GM19099 (cell line): ENCODE data around the gene RPS15.

Source experiments
- POLR2A ChIP-seq: IDR thresholded peaks from 3 replicates; pipeline ENCODE4 v1.6.1; 2011; ENCODE audit warnings: low read depth; ENCODE audit not compliant: insufficient read length; ENCODE audit errors: extremely low read depth

The RPS15 gene

DNA sequence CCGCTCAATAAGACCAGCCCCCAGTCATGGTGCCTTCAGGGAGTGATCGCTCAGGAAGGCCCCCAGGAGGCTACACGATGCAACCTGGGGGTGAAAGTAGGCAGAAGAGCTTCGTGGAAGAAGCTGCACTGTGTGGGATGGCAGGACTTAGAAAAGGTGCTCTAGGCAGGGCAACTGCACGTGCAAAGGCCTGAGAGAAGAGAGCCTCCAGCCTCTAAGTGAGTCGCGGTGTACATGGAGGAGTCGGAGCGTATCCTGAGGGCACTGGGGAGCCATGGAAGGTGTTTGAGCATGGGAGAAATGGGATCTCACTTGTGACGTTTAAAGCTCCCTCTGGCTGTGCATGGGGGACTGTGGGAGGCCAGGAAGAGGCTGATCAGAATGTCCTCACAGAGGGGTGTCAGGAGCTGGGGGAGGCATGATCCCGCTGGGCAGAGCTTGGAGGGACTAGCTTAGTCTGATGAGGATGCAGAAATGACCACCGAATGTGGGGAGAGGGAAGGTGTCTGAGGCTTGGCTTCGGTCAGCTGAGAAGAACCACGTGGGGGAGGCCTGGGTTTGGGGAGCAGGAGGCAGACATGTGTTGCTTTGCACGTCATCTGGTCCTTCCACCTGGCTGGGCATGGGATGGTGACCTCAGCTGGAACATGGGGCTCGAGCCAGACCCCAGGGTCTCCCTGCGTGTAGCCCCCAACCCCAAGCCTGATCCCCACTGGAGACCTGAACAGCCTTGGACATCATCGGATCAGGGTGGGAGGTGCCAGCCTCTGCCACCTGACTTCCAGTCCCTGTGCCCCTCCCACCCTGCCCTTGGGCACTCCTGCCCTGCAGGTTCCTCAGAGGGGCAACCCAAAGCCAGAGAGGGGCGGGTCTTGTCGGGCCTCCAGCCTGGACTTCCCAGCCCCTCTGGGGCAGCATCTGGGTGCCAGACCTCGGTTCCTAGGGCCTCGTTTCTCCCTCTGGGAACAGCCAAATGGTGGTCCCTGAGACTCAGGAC lies 12.8 kb downstream of the RPS15 start:
- no peak for TF ChIP-seq POLR2A

DNA sequence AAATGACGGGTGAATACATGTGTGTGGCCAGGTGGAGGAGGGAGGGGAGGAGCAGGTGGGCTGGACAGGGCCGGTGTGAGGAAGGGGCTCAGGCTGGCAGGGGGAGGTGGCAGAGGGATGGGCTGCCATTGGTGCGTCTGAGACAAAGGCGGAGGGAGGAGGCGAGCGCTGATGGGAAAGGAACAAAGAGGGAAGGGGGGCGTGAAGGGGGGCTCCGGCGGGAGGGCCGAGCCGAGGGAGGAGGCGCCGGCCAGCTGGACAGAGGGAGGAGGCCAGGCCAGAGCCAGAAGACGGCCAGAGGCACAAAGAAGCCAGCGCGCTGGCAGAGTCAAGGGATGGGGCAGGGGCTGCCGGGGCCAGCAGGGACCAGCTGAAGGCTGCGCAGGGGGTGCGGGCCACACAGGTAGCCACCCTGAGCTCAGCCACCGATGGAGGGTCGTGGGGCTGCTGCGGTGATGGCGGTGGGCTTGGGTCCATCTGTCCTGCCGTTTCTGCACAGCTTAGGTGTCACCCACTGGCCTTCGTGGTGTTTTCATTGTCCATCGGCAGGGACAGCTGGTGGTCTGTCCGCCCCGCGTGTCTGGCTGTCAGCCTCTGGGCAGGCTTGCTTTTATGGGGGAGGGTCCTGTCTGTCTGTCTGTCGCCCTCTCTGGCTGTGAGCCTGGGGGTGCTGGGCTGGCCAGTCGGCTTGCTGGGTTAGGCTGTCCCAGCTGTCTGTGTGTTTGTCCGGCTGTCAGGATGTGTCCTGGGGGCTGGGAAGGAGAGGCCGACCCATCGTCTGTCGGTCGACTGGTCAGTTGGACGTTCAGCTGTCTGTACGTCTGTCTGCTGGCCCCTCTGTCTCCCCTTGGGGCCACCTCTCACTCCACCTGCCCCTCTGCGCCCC lies 14.0 kb downstream of the RPS15 start:
- no peak for TF ChIP-seq POLR2A

DNA sequence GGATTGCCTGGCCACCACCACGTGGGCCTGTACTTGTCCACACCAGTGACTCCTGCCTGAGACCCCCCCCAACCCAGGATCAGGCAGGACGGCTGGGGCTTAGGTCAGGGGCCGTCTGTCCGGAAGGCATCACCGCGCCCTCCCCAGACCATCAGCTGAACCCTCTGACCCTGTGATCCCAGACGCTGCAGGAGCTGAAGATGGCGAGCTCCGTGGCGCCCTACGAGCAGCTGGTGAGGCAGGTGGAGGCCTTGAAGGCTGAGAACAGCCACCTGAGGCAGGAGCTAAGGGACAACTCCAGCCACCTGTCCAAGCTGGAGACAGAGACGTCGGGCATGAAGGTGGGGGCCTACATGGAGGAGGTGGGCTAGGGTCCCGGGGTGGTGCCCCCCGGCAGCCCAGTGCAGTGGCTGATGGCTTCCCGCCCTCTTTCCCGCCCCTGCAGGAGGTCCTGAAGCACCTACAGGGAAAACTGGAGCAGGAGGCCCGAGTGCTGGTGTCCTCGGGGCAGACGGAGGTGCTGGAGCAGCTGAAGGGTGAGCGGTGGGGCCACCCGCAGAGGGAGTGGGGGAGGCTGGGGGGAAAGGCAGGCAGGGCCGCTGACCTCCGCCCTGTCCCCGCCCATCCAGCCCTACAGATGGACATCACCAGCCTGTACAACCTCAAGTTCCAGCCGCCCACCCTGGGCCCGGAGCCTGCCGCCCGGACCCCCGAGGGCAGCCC lies 14.8 kb downstream of the RPS15 start:
- no peak for TF ChIP-seq POLR2A

DNA sequence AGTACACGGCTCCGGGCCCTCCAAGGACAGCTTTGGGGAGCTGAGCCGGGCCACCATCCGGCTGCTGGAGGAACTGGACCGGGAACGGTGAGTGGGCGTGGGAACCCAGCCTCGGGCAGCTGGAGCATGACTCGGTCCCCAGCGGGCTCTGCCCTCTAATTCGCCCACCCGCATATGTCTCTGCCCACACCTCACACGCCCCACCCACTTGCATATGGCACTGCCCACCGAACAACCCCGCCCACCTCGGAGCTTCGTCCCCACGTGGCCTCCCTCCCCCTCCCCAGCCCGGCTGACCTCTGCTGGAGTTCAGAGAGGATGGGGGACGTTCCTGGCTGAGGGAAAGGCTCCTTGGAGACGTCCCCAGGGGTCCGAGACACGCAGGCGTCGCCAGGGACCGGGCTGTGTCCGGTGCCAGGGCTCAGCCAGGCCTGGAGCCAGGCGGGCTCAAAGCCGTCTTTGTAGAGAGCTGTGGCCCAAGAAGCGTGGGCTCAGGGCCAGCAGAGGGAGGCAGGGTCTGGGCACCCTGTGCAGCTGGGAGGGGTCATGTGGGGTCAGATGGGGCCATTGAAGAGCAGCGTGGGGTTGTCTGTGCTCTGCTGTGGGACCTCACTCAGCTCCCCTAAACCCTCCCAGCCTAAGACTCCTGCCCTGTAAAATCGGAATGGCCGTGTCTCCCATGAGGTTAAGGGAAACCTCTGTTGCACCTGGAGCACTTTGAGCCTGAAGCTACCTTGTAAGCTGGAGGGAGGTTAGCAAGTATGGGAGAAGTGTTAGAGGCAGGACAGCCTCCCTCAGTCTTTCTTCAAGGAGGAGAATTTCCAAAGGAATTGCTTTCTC lies 15.5 kb downstream of the RPS15 start:
- no peak for TF ChIP-seq POLR2A

DNA sequence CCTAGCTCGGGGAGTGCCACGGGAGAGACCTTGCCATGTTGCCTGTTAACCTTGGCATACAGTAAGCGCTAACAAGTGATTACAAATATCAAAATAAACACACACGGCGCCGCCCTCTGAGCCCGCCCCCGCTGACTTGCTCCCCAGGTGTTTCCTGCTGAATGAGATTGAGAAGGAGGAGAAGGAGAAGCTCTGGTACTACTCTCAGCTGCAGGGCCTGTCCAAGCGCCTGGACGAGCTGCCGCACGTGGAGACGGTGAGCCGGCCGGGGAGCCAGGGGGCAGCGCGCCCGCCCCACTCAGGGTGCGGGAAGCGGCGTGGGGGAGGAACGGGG lies 16.8 kb downstream of the RPS15 start:
- no peak for TF ChIP-seq POLR2A

DNA sequence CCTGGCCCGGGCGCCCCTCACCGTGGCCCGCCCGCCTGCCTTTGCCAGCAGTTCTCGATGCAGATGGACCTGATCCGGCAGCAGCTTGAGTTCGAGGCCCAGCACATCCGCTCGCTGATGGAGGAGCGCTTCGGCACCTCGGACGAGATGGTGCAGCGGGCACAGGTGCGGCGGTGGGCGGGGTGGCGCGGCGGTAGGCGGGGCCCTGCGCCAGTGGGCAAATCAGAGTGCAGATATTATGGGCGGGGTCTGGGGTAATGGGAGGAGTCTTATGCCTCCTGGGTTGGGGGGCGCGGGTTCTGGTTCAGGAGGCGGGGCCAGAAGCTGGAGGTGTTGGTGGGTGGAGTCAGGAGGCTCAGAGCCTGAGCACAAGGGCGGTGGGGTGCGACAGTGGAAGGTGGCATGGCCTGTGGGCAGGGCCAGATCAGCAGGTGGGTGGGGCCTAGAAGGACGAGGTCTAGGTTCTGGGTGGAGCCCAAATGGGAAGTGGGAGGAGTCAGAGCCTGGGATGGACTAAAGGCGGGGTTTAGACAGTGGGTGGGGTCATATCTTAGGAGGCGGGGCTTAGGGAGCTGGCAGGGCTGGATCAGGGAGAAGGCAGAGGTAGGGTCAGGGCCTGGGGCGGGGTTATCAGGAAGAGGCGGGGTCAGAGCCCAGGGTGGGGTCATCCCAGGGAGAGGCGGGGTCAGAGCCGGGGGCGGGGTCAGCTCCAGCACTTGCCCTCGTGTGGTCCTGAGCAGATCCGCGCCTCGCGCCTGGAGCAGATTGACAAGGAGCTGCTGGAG lies 17.3 kb downstream of the RPS15 start:
- no peak for TF ChIP-seq POLR2A

DNA sequence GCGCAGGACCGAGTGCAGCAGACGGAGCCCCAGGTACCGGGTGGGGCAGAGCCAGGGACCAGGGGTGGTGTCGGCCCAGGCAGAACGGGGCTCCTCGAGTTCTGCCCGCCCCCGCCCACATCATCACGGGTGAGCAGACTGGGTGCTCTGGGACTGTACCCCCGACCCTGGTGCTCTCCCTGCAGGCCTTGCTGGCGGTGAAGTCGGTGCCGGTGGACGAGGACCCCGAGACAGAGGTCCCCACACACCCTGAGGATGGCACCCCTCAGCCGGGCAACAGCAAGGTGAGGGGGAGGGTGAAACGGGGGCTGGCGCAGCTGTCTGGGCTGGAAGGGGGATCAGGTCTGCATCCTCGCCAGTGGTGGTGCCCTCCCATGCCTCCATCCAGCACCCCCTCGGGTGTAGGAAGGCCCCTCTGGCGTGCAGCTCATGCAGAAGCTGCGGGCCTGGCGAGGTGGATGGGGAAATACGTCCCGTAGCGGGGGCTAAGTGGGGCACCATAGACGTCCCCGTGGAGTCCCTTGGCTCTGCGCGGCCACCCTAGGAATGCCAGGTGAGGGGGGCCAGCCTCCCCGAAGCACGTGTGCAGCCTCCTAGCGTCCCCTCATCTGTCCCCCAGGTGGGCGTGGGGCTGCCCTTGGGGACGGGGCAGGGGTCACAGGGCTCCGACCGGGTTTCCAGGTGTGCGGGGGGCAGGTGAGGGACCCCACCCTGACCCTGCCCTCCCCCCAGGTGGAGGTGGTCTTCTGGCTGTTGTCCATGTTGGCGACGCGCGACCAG lies 18.1 kb downstream of the RPS15 start:
- TF ChIP-seq POLR2A: no peak

DNA sequence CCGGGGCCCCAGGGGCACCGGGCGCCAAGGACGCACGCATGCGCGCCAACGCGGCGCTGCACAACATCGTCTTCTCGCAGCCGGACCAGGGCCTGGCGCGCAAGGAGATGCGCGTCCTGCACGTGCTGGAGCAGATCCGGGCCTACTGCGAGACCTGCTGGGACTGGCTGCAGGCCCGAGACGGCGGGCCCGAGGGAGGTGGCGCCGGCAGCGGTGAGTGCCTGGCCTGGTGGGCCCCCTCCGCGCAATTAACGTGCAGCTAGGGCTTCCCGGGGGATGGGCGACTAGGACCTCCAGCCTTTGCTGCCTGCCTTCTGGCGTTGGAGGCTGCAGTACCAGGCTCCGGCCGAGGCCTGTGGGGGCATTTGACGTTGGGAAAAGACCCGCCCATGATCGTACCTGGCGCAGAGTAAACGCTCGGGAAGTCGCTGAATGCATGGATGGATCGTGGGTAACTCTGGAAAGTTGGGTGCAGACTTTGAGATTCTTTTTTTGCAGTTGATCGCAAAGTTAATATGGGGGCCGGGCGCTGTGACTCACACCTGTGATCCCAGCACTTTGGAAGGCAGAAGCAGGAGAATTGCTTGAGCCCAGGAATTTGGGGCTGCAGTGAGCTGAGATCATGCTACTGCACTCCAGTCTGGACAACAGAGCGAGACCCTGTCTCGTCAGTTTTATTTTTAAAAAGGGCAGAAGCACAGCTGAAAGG lies 19.0 kb downstream of the RPS15 start:
- TF ChIP-seq POLR2A: no peak

DNA sequence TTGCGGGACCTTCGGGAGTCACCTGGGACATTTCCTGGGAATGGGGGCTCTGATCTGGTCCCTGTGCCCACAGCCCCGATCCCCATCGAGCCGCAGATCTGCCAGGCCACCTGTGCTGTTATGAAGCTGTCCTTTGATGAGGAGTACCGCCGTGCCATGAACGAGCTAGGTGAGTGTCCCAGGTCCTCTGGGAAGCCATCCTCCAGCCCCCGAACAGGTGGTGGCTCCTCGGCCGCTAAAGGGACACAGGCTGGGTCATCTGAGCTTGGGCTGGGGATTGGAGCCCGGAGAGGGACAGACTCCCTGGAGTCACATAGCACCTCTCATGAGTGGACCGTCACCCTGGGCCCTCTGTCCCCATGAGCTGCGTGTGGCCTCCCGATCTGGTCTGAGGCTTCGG lies 19.7 kb downstream of the RPS15 start:
- no peak for TF ChIP-seq POLR2A

DNA sequence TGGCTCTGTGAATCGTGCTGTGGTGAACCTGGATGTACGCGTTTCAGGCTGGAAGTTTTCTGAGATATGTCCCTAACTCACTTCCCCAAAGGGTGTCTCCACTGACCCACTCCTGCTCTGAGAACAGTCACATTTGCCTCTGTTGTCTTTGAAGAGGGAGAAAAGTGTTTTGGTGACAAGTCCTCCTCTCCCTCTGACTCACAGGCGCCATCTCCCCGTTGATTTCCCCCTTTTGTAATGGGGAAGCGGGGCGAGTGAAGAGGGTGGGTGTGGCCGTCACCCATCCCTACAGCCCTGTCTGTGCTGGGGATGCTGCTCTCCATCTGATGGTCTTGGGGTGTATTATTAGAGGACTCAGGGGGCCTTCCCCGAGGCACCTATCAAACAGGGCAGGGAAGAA lies 21.3 kb downstream of the RPS15 start:
- no peak for TF ChIP-seq POLR2A

DNA sequence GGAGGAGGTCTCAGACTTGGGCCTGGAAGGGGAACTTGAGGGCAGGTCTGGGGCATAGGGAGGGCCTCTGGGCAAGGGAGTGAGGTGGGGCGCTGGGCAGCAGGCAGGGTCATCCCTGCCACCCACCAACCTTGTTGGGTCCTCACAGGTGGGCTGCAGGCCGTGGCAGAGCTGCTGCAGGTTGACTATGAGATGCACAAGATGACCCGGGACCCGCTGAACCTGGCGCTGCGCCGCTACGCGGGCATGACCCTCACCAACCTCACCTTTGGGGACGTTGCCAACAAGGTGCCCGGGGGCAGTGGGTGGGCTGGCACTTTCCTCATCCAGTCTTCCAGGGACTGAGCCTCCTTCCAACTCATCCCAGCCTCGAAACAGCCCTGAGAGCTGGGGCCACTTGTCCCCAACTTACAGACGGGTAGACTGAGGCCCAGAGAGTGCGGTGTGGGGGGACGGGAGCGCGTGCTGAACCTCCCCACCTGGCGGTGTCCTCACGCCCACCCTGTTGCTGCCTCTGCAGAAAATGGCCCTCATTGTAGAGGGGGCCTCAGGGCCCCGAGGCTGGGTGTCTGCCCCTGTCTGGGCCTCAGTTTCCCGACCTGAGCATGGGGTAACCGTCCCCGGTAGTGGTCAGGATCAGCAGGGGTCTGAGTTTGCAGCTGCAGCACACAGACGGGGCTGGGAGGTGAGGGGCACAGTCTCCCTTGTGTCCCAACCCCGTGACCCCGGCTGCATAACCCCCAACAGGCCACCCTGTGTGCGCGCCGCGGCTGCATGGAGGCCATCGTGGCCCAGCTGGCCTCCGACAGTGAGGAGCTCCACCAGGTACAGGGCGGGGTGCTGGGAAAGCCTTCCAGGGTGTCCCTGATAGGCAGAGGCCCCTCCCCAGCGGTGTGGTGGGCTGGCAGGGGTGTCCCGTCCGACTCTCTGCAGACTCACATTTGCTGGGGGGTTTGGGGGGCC lies 22.1 kb downstream of the RPS15 start:
- TF ChIP-seq POLR2A: no peak
